HG02610 (cell line): ENCODE measurements around the gene NPDC1.
A peak's percentile ranks its signal among the peaks of the same experiment; 100 is the strongest.
"Not testable (repeated sequence)": the region's sequence is repeated elsewhere in the genome, so short reads cannot be mapped to it uniquely, and the experiment has no call there.

ENCODE experiments used
- ATAC-seq: cut with Tn5 transposase; IDR thresholded peaks from one replicate; pipeline ENCODE4 v1.9.1; 2021; ENCODE audit warnings: mild to moderate bottlenecking, moderate library complexity; ENCODE audit not compliant: unreplicated experiment

Gene NPDC1

DNA sequence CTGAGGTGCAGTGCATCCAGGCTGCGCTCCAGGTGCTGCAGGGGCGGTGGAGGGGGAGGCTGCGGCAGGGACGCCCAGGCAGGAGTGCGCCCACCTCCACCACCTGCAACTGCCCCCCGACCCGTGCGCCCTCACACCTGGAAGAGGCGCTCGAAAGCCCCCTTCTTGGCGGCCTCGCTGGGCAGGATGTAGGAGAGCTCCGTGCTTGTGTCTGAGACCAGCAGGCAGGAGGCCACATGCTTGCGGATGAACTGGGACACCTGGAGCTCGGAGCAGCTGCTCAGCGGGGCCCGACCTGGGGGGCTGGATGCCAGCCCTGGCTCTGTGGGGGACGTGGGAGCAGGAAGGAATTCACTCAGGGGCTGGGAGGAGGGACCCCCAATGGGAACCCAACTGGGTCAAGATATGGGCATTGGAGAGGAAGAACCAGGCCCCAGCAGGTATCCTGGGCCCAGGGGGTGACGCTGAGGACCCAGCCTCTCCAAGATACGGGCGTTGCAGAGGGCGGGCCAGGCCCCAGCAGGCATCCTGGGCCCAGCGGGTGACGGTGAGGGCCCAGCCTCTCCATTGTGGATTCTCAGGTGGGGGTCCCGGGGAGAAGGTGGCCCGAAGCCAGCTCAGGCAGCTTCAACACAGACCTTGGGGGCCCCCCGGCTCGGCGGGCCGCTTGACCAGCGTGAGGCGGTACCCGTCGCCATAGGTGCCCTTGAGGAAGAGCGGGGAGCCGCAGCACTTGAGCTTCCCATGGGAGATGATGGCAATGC lies 31.0 kb downstream of the NPDC1 start:
- no peak for ATAC-seq

- no peak for ATAC-seq
Measured at GRCh38 chr9:137014166-137014565, 31.8 kb downstream of the NPDC1 start.

DNA sequence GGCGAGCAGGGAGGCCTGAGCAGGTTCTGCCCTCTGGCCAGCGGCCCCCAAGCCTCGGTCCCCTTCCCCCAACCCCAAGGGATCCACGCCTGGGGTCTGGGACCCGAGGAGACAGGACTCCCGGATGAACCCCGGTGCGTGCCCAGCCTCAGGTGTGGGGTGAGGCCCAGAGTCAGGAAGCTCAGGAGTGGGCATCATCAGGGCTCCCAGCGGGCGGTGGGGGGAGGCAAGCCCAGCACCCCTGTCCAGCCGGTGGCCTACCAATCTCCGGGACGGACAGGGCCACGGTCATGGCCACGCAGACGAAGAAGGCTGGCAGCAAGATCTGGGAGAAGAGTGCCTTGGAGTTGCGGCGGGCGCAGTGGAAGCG lies 32.4 kb downstream of the NPDC1 start:
- no peak for ATAC-seq

DNA sequence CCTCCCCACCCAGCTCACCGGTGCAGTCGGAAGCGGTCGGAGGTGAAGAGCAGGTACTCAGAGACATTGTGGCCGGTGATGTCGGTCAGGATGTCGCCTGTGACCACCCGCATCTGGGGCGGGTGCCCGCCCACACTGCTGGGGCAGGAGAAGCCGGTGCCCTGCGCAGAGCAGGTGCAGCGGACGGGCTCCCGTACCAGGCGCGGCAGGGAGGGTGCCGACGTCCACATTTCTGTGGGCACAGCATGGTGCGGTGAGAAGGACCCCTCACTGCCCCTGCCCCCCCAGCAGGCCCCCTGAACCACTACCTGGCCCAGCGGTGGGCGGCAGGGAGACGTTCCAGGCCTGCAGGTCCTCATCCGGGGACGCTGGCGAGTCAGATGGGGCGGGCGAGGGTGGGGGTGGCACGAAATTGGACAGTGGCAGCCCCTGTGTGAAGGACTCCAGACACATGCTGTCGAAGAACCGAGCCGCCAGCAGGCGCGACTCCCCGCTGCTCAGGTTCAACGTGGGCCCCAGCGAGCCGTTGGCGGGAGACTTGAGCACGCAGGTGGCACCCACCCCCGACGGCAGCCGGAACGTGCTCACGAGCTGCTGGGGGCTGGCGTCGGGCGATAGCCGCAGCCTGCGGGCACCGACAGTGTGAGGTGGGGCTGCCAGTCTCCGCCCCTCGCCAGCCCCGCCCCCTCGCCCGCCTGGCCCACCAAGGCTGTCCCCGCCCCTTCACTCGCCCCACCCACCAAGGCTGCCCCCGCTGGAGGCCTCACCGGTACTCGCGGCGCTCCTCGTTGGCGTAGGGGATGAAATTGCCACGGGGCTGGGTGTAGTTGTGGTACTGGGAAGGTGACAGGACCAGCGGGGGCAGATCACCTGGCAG lies 33.0 kb downstream of the NPDC1 start:
- no peak for ATAC-seq

- no peak for ATAC-seq
Measured at GRCh38 chr9:137011907-137012675, 33.9 kb downstream of the NPDC1 start.

DNA sequence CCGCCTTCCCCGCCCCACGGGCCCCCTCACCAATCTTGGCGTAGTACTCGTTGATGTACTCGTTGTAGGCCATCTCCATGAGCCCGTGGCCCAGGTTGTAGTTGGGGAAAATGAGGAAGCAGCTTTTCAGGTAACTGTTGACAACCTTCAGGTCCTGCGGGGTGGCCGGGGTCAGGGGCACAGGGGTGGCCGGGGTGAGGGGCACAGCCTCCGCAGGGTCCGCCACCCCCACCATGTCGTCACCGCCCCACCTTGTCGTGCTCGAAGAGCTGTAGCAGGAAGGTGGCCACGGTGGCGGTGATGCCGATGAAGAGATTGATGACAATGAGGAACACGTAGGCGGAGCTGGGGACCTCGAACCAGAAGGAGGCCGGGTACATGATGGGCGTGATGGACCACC lies 34.8 kb downstream of the NPDC1 start:
- no peak for ATAC-seq

DNA sequence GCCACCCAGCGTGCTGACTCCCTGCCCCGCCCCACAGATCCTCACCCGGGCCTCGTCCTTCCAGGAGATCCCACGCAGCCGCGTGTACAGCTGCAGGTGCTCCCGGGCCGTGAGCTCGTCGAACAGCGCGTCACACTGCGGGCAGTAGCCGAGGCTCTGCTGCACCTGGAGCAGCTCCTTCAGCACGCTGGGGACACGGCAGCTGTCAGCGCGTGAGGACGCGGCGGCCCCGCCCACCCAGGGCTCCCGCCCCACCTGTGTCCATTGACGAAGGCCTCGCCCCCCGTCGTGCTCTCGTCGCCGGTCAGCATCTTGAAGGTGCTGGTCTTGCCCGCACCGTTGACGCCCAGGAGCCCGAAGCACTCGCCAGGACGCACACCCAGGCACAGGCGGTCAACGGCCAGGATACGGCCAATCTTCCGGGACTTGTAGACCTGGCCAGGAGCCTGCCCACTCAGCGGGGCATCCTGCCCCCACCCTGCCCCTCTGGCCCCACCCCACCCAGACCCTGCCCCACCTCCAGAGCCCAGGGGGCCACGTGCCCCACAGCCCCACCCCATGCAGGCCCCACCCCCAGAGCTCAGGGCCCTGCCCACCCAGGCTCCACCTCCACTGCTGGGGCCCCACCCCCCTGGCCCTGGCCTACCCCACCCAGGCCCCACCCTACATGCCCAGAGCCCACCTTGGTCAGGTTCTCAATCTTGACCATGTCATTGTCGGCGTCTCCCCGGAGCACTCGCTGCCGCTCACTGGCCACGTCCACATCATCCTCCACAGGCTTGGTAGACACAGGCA lies 35.8 kb downstream of the NPDC1 start:
- no peak for ATAC-seq

DNA sequence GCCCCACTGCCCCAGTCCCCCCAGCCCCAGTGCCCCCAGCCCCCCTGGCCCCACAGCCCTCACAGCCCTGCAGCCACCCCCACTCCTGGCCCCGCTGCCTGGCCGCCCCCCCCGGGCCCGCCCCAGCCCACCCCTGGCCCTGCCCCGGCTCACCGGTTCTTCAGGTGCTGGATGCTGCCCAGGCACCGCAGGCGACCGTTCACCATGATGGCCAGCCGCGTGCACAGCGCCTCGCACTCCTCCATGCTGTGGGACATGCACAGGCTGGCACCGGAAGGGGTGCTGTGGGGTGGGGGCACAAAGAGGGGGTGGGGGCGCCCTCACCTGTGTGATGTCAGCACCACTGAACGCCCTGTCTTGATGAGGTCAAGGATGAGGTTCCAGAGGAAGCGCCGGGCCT lies 36.8 kb downstream of the NPDC1 start:
- no peak for ATAC-seq

DNA sequence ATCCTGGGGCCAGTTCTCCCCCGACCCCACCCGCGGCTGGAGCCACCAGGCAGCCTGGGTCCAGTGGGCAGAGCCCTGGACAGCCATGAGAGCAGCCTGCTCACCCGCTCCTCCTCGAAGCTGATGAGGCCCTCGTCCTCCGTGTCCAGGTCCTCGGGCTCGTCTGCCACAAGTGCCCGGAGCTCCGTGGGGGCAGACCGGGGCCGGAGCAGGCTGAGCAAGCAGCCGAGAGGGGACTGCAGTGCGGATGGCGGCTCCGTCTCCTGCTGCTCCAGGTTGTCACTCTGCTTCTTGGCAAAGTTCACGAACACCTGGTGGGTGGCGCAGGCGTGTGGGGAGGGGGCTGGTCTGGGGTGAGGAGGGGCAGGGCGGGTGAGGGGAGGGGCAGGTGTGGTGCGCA lies 37.7 kb downstream of the NPDC1 start:
- no peak for ATAC-seq

DNA sequence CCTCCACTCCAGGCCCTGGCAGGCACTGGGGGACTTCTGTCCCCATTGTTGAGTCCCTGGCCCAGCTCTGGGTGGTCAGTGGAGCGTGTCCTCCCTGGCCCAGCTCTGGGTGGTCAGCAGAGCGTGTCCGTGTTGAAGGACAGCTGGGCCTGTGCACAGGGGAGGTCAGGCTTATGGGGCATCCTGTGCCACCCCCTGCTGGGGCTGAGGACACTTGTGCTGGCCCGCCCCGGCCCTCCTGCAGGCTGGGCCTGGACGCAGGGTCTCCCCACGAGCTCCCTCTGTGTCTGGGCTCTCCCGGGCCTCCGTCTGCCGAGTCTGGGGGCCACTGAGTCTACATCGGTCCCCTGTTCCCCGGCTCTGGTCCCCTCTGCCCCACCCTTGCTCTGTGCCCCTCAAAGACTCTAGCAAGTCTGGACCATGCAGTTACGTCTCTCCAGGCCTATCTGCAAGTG lies 38.1 kb downstream of the NPDC1 start:
- ATAC-seq = no peak

- ATAC-seq = no peak
Measured at GRCh38 chr9:137007108-137007815, 38.7 kb downstream of the NPDC1 start.

DNA sequence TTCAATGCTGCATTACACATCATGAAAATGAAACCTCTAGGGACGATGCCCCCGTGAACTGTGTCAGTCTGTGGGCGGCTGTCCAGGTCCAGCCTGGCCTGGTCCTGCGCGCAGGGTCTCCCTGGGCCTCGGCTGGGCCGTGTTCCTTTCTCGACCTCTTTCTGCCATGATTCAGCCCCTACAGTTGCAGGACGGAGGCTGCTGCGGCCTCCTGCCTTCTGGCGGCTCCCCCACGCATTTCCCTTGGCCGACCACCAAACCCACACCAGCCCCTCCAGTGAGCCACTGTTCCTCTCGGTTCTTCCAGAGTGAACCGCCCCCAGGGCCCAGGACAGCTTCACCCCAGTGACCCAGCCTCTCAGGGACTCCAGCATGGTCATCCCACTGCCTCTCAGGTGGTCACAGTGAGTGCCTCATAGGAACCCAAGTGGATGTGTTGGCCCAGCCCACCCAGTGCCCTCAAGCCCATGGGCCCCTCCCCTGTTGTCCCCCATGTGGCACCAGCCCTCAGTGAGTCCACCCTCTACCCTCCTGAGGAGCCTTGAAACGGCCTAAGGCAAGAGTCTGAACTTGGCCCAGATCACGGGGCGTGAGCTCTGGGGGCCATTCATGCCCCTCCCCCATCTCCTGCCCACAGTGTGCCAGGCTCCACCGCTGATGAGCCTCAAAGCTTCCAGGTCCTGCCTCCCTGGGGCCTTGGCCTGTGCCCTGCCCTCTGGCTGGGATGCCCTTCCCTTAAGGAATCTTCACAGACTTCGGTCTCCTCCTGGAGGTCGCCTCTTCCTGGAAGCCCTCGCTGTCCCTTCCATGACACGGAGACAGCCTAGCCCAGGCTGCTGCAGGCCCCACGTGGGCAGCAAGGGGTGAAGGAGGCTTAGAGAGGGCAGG lies 39.6 kb downstream of the NPDC1 start:
- no peak for ATAC-seq

- not testable (repeated sequence) for ATAC-seq
Measured at GRCh38 chr9:137004285-137004684, 41.7 kb downstream of the NPDC1 start.

GRCh38 chr9:137002646-137003041 lies 43.3 kb downstream of the NPDC1 start:
- no peak for ATAC-seq

- no peak for ATAC-seq
Measured at GRCh38 chr9:137001857-137002645, 43.9 kb downstream of the NPDC1 start.

- ATAC-seq = peak; percentile 73
Measured at GRCh38 chr9:137000177-137000930, 45.6 kb downstream of the NPDC1 start.

DNA sequence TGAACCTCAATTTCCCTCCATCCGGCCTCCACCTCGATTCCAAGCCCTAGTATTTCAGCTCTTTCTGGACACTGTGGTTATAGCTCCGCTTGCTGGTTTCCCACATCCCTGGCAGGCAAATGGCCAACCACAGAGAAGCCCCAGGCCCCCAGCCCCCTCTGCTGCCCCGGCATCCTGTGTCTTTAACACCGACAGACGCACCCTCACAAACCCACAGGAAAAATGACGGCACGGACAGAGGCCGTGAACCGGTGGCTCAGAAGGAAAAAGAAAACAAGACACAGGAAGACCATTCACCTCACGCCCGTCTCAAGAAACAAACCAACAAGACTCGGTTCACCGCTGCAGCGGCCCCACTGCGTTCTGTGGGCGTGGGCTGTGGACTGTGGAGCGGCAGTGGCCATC lies 48.1 kb downstream of the NPDC1 start:
- ATAC-seq = no peak
